ENCODE measurements around the gene ASXL2.

DNA sequence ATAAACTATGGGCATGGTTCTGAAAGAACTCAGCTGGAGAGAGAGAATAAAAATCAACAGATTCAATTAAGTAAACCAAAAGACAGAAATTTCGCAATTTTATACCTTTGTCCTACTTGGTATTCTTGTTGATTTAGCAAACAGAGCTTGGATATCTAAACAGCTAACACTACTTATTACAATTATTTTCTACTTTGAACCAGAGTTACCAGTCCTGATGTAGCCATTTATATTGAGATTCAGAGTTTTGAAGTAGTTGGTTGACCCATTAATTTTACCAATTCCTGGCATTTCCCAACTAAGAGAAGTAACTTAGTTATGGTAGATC lies 48.9 kb downstream of the ASXL2 start:
- TF ChIP-seq, protein P1, sequence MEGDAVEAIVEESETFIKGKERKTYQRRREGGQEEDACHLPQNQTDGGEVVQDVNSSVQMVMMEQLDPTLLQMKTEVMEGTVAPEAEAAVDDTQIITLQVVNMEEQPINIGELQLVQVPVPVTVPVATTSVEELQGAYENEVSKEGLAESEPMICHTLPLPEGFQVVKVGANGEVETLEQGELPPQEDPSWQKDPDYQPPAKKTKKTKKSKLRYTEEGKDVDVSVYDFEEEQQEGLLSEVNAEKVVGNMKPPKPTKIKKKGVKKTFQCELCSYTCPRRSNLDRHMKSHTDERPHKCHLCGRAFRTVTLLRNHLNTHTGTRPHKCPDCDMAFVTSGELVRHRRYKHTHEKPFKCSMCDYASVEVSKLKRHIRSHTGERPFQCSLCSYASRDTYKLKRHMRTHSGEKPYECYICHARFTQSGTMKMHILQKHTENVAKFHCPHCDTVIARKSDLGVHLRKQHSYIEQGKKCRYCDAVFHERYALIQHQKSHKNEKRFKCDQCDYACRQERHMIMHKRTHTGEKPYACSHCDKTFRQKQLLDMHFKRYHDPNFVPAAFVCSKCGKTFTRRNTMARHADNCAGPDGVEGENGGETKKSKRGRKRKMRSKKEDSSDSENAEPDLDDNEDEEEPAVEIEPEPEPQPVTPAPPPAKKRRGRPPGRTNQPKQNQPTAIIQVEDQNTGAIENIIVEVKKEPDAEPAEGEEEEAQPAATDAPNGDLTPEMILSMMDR (IDR thresholded peaks at IDR 0.05) = no peak
- TF ChIP-seq POLR2A (IDR thresholded peaks at IDR 0.05) = no peak
